Activated T-cell treated with anti-CD3 and anti-CD28 coated beads, Interleukin-2, amount 50 U/mL, for 24 hours (primary cell): Measurements from ENCODE around the gene AIM2.
"Not testable (repeated sequence)": the region's sequence is repeated elsewhere in the genome, so short reads cannot be mapped to it uniquely, and the experiment has no call there.

ENCODE experiments used
- DNase-seq: peaks from one replicate; pipeline ENCODE4 v3.0.0-alpha.2; 2020
- H3K27ac Mint-ChIP-seq: 2 replicates; pipeline ENCODE4 v1.8.0; 2020; ENCODE audit warnings: mild to moderate bottlenecking, mixed read lengths
- H3K27me3 Mint-ChIP-seq: 2 replicates; pipeline ENCODE4 v1.8.0; 2020; ENCODE audit warnings: mixed read lengths
- H3K36me3 Mint-ChIP-seq: 2 replicates; pipeline ENCODE4 v1.8.0; 2020; ENCODE audit warnings: low read depth, mixed read lengths
- H3K4me1 Mint-ChIP-seq: 2 replicates; pipeline ENCODE4 v1.8.0; 2020; ENCODE audit warnings: low read depth, mixed read lengths
- H3K4me3 Mint-ChIP-seq: 2 replicates; pipeline ENCODE4 v1.8.0; 2020; ENCODE audit warnings: mild to moderate bottlenecking, moderate library complexity, mixed read lengths
- H3K9me3 Mint-ChIP-seq: 2 replicates; pipeline ENCODE4 v1.8.0; 2020; ENCODE audit warnings: mixed read lengths

The AIM2 gene

GRCh38 chr1:159058751-159059150 lies 17.8 kb downstream of the AIM2 start:
- H3K27me3 Mint-ChIP-seq, result no peaks in the 10 kb centered on the region
- peaks cover 22% of the 10 kb centered on the region for H3K4me1 Mint-ChIP-seq
- peak overlapping the region; percentile 27 for H3K27ac Mint-ChIP-seq
- no peaks in the 10 kb centered on the region for H3K9me3 Mint-ChIP-seq
- H3K36me3 Mint-ChIP-seq, result peaks cover 94% of the 10 kb centered on the region
- no peak overlapping the region for H3K4me3 Mint-ChIP-seq
- no peak for DNase-seq

- H3K27me3 Mint-ChIP-seq, result no peaks in the 10 kb centered on the region
- peak overlapping the region; percentile 31 for H3K27ac Mint-ChIP-seq
- H3K4me3 Mint-ChIP-seq, result no peak overlapping the region
- no peaks in the 10 kb centered on the region for H3K9me3 Mint-ChIP-seq
- H3K4me1 Mint-ChIP-seq, result peaks cover 47% of the 10 kb centered on the region
- peaks cover 97% of the 10 kb centered on the region for H3K36me3 Mint-ChIP-seq
- DNase-seq, result no peak
Observed at GRCh38 chr1:159056069-159056698, 20.4 kb downstream of the AIM2 start.

GRCh38 chr1:159055181-159055641 lies 21.4 kb downstream of the AIM2 start:
- Mint-ChIP-seq H3K9me3 (no peaks in the 10 kb centered on the region), H3K4me3 (no peak overlapping the region), H3K27ac (peak overlapping the region; percentile 69), H3K4me1 (peaks cover 52% of the 10 kb centered on the region), H3K36me3 (peaks cover 97% of the 10 kb centered on the region), H3K27me3 (no peaks in the 10 kb centered on the region)
- no peak for DNase-seq

- Mint-ChIP-seq H3K27me3 (no peaks in the 10 kb centered on the region), H3K27ac (peak overlapping the region; percentile 79), H3K4me1 (peaks cover 53% of the 10 kb centered on the region), H3K4me3 (no peak overlapping the region), H3K9me3 (no peaks in the 10 kb centered on the region), H3K36me3 (peaks cover 99% of the 10 kb centered on the region)
- DNase-seq, result no peak
Observed at GRCh38 chr1:159054427-159054826, 22.1 kb downstream of the AIM2 start.

- Mint-ChIP-seq H3K27me3 (no peaks in the 10 kb centered on the region), H3K27ac (peak overlapping the region; percentile 85), H3K4me3 (no peak overlapping the region), H3K9me3 (no peaks in the 10 kb centered on the region), H3K4me1 (peaks cover 68% of the 10 kb centered on the region), H3K36me3 (peaks cover 96% of the 10 kb centered on the region)
- no peak for DNase-seq
Observed at GRCh38 chr1:159051436-159051835, 25.1 kb downstream of the AIM2 start.

GRCh38 chr1:159046486-159046885 lies 30.1 kb downstream of the AIM2 start:
- not testable (repeated sequence) for H3K27me3 Mint-ChIP-seq, DNase-seq, H3K9me3 Mint-ChIP-seq, H3K4me3 Mint-ChIP-seq
- Mint-ChIP-seq H3K27ac (peak overlapping the region; percentile 84), H3K36me3 (peaks cover 94% of the 10 kb centered on the region), H3K4me1 (peaks cover 66% of the 10 kb centered on the region)

GRCh38 chr1:159040893-159041724 lies 35.5 kb downstream of the AIM2 start:
- Mint-ChIP-seq H3K27ac (peak overlapping the region; percentile 88), H3K4me1 (peaks cover 71% of the 10 kb centered on the region), H3K4me3 (peak overlapping the region; percentile 1), H3K27me3 (no peaks in the 10 kb centered on the region), H3K9me3 (no peaks in the 10 kb centered on the region), H3K36me3 (peaks cover 96% of the 10 kb centered on the region)
- no peak for DNase-seq

GRCh38 chr1:159040206-159040605 lies 36.4 kb downstream of the AIM2 start:
- H3K36me3 Mint-ChIP-seq, result peaks cover 96% of the 10 kb centered on the region

GRCh38 chr1:159030877-159031447 lies 45.6 kb downstream of the AIM2 start:
- Mint-ChIP-seq H3K36me3 (peaks cover 98% of the 10 kb centered on the region), H3K27me3 (no peaks in the 10 kb centered on the region), H3K27ac (peak overlapping the region; percentile 77), H3K4me1 (peaks cover 65% of the 10 kb centered on the region), H3K9me3 (no peaks in the 10 kb centered on the region), H3K4me3 (no peak overlapping the region)
- DNase-seq, result no peak

More at GRCh38 chr1:159040206-159040605, 36.4 kb downstream of the AIM2 start:
- DNase-seq, result no peak
- Mint-ChIP-seq H3K27me3 (no peaks in the 10 kb centered on the region), H3K27ac (no peak overlapping the region), H3K4me1 (peaks cover 70% of the 10 kb centered on the region), H3K9me3 (no peaks in the 10 kb centered on the region), H3K4me3 (no peak overlapping the region)

- Mint-ChIP-seq H3K36me3 (peaks cover 98% of the 10 kb centered on the region), H3K9me3 (no peaks in the 10 kb centered on the region), H3K27me3 (no peaks in the 10 kb centered on the region), H3K4me3 (no peak overlapping the region), H3K4me1 (peaks cover 68% of the 10 kb centered on the region), H3K27ac (peak overlapping the region; percentile 77)
- no peak for DNase-seq
Observed at GRCh38 chr1:159030311-159030710, 46.3 kb downstream of the AIM2 start.

- Mint-ChIP-seq H3K4me1 (peaks cover 78% of the 10 kb centered on the region), H3K27ac (peak overlapping the region; percentile 78), H3K4me3 (peak overlapping the region; percentile 62), H3K36me3 (peaks cover 98% of the 10 kb centered on the region)
- H3K9me3 Mint-ChIP-seq, DNase-seq, H3K27me3 Mint-ChIP-seq: not testable (repeated sequence)
Observed at GRCh38 chr1:159026841-159027240, 49.7 kb downstream of the AIM2 start.

- Mint-ChIP-seq H3K4me1 (peaks cover 81% of the 10 kb centered on the region), H3K9me3 (no peaks in the 10 kb centered on the region), H3K4me3 (no peak overlapping the region), H3K36me3 (peaks cover 98% of the 10 kb centered on the region), H3K27ac (no peak overlapping the region), H3K27me3 (no peaks in the 10 kb centered on the region)
- DNase-seq, result no peak
Observed at GRCh38 chr1:159025043-159025442, 51.5 kb downstream of the AIM2 start.

GRCh38 chr1:159023723-159024122 lies 52.8 kb downstream of the AIM2 start:
- H3K36me3 Mint-ChIP-seq, result peaks cover 98% of the 10 kb centered on the region
- no peak overlapping the region for H3K4me3 Mint-ChIP-seq
- no peak overlapping the region for H3K27ac Mint-ChIP-seq
- H3K9me3 Mint-ChIP-seq, result no peaks in the 10 kb centered on the region
- H3K4me1 Mint-ChIP-seq, result peaks cover 84% of the 10 kb centered on the region
- DNase-seq, result no peak
- H3K27me3 Mint-ChIP-seq, result no peaks in the 10 kb centered on the region

- peak; percentile 65 for DNase-seq
- Mint-ChIP-seq H3K4me1 (peaks cover 65% of the 10 kb centered on the region), H3K9me3 (no peaks in the 10 kb centered on the region), H3K4me3 (peak overlapping the region; percentile 90), H3K27ac (peak overlapping the region; percentile 97), H3K36me3 (peaks cover 94% of the 10 kb centered on the region), H3K27me3 (no peaks in the 10 kb centered on the region)
Observed at GRCh38 chr1:159015440-159015909, 61.1 kb downstream of the AIM2 start.
